ENCODE results near the gene HJURP. TPM values are rescaled to one million over a fixed set of nuclear protein-coding genes. Genes with fewer than 3 reads are reported as not detected.

The HJURP gene
- polyA plus RNA-seq, 1 of the 3 experiments (the other 2 are of a cell fraction): 13.2 TPM

DNA sequence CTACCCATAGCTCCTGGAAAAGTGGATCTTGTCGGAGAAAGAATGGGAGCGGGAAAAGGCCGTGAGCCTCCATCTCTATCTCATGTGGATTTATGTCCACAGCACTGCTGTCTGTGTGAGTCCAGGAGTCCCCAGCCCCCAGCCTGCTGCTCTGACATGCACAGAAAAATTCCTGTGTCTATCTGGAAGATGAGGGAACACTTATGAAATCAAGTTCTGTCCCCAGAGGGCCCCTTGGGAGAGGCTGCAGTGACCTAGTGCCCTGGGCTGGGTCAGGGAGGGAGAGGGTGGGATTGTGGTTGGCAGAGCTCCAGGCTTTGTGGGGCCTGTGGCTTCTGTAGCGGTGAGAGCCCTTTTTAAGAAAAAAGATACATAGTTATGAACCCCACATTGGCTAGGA is 37.6 kb downstream of the HJURP start (continued):
- TF ChIP-seq, protein P1, sequence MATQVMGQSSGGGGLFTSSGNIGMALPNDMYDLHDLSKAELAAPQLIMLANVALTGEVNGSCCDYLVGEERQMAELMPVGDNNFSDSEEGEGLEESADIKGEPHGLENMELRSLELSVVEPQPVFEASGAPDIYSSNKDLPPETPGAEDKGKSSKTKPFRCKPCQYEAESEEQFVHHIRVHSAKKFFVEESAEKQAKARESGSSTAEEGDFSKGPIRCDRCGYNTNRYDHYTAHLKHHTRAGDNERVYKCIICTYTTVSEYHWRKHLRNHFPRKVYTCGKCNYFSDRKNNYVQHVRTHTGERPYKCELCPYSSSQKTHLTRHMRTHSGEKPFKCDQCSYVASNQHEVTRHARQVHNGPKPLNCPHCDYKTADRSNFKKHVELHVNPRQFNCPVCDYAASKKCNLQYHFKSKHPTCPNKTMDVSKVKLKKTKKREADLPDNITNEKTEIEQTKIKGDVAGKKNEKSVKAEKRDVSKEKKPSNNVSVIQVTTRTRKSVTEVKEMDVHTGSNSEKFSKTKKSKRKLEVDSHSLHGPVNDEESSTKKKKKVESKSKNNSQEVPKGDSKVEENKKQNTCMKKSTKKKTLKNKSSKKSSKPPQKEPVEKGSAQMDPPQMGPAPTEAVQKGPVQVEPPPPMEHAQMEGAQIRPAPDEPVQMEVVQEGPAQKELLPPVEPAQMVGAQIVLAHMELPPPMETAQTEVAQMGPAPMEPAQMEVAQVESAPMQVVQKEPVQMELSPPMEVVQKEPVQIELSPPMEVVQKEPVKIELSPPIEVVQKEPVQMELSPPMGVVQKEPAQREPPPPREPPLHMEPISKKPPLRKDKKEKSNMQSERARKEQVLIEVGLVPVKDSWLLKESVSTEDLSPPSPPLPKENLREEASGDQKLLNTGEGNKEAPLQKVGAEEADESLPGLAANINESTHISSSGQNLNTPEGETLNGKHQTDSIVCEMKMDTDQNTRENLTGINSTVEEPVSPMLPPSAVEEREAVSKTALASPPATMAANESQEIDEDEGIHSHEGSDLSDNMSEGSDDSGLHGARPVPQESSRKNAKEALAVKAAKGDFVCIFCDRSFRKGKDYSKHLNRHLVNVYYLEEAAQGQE (IDR thresholded peaks at IDR 0.05; ENCODE audit: low read depth, low read length): no peak
- no peak for TF ChIP-seq SMC3 (IDR thresholded peaks at IDR 0.05; ENCODE audit: low read depth, low read length)
- TF ChIP-seq ELF1 (IDR thresholded peaks at IDR 0.05): no peak
- no peak for TF ChIP-seq NRF1 (IDR thresholded peaks at IDR 0.05; ENCODE audit: low read depth, low read length)

DNA sequence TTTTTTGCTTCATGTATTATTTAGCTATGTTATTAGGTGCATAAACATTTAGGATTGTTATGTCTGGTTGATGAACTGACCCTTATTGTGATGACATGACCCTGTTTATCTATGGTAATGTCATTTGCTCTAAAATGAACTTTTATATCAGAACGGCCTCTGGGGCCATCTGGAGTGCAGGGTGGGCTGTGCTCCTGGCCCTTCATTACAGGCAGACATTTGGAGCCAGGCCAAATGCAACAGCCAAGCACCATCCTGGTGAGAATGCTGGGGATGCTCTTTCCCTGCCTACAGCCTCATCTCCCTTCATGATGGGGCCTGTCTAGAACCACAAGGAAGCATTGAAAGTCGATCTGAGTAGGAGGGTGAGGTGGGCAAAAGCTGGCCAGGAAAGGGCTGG is 38.0 kb downstream of the HJURP start:
- CTCF ChIA-PET: no interaction called here
- peak; percentile 85 for DNase-seq
- Histone ChIP-seq H3K27me3 (ENCODE audit: insufficient read depth) (no peaks in the 10 kb centered on the region), H3K4me3 (ENCODE audit: low read depth in 2 of 2, low read length in 1 of 2) (no peak overlapping the region), H3K79me2 (ENCODE audit: insufficient read depth) (no peaks in the 10 kb centered on the region), H3K9me3 (no peaks in the 10 kb centered on the region), H3K4me1 (ENCODE audit: control insufficient read depth in 1 of 2, insufficient read depth in 2 of 2, low read depth in 1 of 2, low read length in 1 of 2) (peaks cover 0 to 3% of the 10 kb centered on the region in 2 experiments; a peak in 1 of 4 replicates), H3K4me2 (no peak overlapping the region), H2AFZ (ENCODE audit: low read depth) (no peak overlapping the region), H4K20me1 (ENCODE audit: insufficient read depth) (no peaks in the 10 kb centered on the region), H3K9me2 (no peaks in the 10 kb centered on the region), H3K9ac (no peak overlapping the region), H3F3A (replicated peaks; ENCODE audit: insufficient read depth) (no peaks in the 10 kb centered on the region), H3K36me3 (replicated peaks in 1 of 2; ENCODE audit: control insufficient read depth in 1 of 2, insufficient read depth in 2 of 2, low read length in 1 of 2) (no peaks in the 10 kb centered on the region), H3K27ac (ENCODE audit: low read depth in 2 of 2, low read length in 1 of 2) (peak overlapping the region in 1 of 2 experiments; percentile 36; a peak in 1 of 4 replicates)
- no peak for TF ChIP-seq MEF2A (IDR thresholded peaks at IDR 0.05; ENCODE audit: borderline replicate concordance, low read depth)
- TF ChIP-seq TCF12 (IDR thresholded peaks at IDR 0.05): peak; percentile 8; the same call in 1 of the 2 replicates
- TF ChIP-seq FOXJ3 (CRISPR knock-in tag; IDR thresholded peaks at IDR 0.05): peak; percentile 47; the same call in 1 of the 2 replicates
- TF ChIP-seq EP300 (IDR thresholded peaks at IDR 0.05; ENCODE audit: borderline replicate concordance in 1 of 2, low read depth in 1 of 2, low read length in 1 of 2): peak in 1 of 2 experiments; percentile 45; a peak in 1 of 4 replicates
- TF ChIP-seq GATA2 (CRISPR knock-in tag; IDR thresholded peaks at IDR 0.05): 0 out of 2 replicates have a peak, but pooled peaks have one; percentile 12
- TF ChIP-seq JUND (IDR thresholded peaks at IDR 0.05): no peak
- POLR2A ChIA-PET: no interaction called here
- 7% methylated on average over 2 of the region's 2 CpGs for WGBS (ENCODE audit: low lambda C conversion rate)

DNA sequence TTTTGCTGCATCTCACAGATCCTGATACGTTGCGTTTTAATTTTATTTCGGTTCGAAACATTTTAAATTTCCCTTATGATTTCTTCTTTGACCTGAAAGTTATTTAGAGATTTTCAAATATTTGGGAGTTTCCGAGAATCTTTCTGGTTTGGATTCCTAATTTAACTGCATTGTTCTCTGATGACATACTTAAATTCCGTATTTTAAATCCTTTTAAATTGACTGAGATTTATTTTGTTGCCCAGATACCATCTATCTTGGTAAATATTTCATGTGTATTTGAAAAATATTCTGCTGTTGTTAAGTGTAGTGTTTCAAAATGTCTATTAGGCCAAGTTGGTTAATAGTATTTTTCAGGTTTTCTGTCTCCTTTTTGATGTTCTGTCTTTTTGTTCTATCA is 38.5 kb downstream of the HJURP start:
- no peaks in the 10 kb centered on the region for H3K27me3 ChIP-seq (ENCODE audit: insufficient read depth)
- H3K4me3 ChIP-seq (ENCODE audit: low read depth in 2 of 2, low read length in 1 of 2): no peak overlapping the region
- no peaks in the 10 kb centered on the region for H3K9me3 ChIP-seq
- no peaks in the 10 kb centered on the region for H3K36me3 ChIP-seq (replicated peaks in 1 of 2; ENCODE audit: control insufficient read depth in 1 of 2, insufficient read depth in 2 of 2, low read length in 1 of 2)
- H4K20me1 ChIP-seq (ENCODE audit: insufficient read depth): no peaks in the 10 kb centered on the region
- no peak overlapping the region; a peak in 1 of 4 replicates for H3K27ac ChIP-seq (ENCODE audit: low read depth in 2 of 2, low read length in 1 of 2)
- H3K9me2 ChIP-seq: no peaks in the 10 kb centered on the region
- H3K4me1 ChIP-seq (ENCODE audit: control insufficient read depth in 1 of 2, insufficient read depth in 2 of 2, low read depth in 1 of 2, low read length in 1 of 2): peaks cover 0 to 3% of the 10 kb centered on the region in 2 experiments; a peak in 1 of 4 replicates
- no peak for DNase-seq
- POLR2A ChIA-PET: no interaction called here
- 70% methylated on average over 6 of the region's 6 CpGs for WGBS (ENCODE audit: low lambda C conversion rate)
- H3K9ac ChIP-seq: no peak overlapping the region
- no peak overlapping the region for H2AFZ ChIP-seq (ENCODE audit: low read depth)
- CTCF ChIA-PET: no interaction called here
- H3K79me2 ChIP-seq (ENCODE audit: insufficient read depth): no peaks in the 10 kb centered on the region
- H3K4me2 ChIP-seq: no peak overlapping the region
- no peaks in the 10 kb centered on the region for H3F3A ChIP-seq (replicated peaks; ENCODE audit: insufficient read depth)
- TF ChIP-seq, protein P1 (IDR thresholded peaks at IDR 0.05; ENCODE audit: low read depth, low read length): no peak
- TF ChIP-seq NRF1 (IDR thresholded peaks at IDR 0.05; ENCODE audit: low read depth, low read length): no peak
- TF ChIP-seq FOXJ3 (CRISPR knock-in tag; IDR thresholded peaks at IDR 0.05): no peak
- no peak for TF ChIP-seq NFIC (IDR thresholded peaks at IDR 0.05; ENCODE audit: borderline replicate concordance)
- TF ChIP-seq POLR2AphosphoS5 (IDR thresholded peaks at IDR 0.05; ENCODE audit: low read depth, low read length): no peak
- TF ChIP-seq MEF2A (IDR thresholded peaks at IDR 0.05; ENCODE audit: borderline replicate concordance, low read depth): no peak
- no peak for TF ChIP-seq RFX5 (IDR thresholded peaks at IDR 0.05; ENCODE audit: low read length)
- TF ChIP-seq, protein P2, sequence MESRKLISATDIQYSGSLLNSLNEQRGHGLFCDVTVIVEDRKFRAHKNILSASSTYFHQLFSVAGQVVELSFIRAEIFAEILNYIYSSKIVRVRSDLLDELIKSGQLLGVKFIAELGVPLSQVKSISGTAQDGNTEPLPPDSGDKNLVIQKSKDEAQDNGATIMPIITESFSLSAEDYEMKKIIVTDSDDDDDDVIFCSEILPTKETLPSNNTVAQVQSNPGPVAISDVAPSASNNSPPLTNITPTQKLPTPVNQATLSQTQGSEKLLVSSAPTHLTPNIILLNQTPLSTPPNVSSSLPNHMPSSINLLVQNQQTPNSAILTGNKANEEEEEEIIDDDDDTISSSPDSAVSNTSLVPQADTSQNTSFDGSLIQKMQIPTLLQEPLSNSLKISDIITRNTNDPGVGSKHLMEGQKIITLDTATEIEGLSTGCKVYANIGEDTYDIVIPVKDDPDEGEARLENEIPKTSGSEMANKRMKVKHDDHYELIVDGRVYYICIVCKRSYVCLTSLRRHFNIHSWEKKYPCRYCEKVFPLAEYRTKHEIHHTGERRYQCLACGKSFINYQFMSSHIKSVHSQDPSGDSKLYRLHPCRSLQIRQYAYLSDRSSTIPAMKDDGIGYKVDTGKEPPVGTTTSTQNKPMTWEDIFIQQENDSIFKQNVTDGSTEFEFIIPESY (IDR thresholded peaks at IDR 0.05; ENCODE audit: borderline replicate concordance, low read depth): no peak
- no peak for TF ChIP-seq TEAD4 (IDR thresholded peaks at IDR 0.05; ENCODE audit: borderline replicate concordance, insufficient read depth)

All from SK-N-SH (cell line).